NCI-H446 (cell line): ENCODE results near the gene DVL1.
A peak's percentile ranks its signal among the peaks of the same experiment; 100 is the strongest.

Source experiments
- DNase-seq, 2 experiments: peaks; one replicate each; lab custom pipeline; 2025; lab: John Stamatoyannopoulos, UW

Gene DVL1

DNA sequence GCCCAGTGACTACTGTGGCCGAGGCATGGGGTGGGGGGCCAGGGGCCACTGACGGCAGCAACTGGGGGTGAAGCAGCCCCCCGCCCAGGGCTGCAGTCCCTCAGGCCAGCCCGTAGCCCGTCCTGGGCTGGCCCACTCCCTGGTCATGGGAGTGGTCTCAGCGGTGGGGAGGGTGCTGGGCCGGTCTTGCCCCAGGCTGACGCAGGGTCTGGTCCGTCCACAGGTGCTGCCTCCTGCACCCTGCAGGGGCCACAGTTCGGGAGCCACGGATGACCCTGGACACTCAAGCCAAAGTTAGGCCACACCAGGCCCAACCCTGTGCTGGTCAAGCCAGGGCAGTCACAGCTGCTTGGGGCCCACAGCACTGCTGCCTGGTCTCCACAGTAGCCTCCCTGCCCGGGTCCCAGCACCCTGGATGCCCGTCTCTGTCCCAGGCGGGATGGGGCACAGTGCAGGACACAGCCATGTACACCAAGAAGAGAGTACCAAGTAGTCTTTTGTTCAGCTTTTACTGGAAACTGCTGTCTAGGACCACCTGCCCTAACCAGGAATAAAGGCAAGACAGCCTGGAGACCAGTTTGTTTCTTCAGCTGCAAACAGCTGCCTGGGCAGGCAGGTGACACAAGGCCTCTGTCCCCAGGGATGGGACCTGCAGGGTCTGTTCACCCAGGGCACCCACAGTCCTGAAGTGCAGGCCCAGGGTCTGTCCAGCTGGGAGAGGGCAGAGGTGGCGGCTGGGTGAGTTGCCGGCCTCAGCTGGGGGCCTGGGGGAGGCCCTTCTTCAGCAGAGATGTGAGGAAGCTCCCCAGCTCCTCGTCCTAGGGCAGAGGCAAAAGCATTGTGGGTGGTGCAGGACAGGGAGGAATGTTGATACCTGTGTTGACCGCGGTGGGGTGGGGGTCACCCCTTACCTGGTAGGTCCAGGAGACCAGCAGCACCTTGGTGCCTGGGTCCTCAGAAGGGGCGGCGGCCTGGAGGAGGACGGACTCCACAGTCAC is 37.8 kb downstream of the DVL1 start:
- DNase-seq = no peak

DNA sequence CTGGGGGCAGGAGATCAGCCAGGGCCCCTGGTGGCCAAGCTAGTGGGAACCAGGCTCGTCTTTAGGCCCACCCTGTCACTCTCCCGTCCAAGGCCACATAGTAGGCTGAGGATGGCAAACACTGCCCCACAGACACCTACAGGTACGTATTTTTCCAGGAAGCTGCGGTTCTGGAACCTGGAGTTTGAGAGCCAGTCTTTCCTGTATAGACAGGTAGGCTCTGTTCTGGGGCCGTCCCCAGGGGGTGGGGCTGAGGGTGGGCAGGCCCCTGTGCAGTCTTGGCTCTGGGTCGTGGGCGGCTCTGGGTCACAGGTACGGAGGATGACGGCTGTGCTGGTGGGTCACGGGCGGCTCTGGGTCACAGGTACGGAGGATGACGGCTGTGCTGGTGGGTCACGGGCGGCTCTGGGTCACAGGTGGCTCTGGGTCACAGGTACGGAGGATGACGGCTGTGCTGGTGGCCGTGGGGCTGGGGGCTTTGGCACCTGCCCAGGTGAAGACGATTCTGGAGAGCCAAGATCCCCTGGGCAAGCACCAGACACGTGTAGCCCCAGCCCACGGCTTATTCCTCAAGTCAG is 38.7 kb downstream of the DVL1 start:
- DNase-seq = no peak

DNA sequence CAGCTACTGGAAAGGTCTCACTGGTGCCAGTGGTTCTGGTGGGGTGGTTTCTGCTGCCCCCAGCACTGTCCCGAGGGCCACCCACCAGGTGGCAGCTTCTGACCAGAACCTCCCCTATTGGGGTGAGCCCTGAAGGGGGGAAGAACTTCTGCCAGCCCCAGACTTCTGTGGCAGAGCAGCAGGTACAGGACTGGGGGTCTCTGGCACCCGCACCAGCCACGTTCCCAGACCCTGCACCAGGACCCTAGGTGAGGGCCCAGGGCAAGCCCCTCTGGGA is 39.2 kb downstream of the DVL1 start:
- no peak for DNase-seq

DNA sequence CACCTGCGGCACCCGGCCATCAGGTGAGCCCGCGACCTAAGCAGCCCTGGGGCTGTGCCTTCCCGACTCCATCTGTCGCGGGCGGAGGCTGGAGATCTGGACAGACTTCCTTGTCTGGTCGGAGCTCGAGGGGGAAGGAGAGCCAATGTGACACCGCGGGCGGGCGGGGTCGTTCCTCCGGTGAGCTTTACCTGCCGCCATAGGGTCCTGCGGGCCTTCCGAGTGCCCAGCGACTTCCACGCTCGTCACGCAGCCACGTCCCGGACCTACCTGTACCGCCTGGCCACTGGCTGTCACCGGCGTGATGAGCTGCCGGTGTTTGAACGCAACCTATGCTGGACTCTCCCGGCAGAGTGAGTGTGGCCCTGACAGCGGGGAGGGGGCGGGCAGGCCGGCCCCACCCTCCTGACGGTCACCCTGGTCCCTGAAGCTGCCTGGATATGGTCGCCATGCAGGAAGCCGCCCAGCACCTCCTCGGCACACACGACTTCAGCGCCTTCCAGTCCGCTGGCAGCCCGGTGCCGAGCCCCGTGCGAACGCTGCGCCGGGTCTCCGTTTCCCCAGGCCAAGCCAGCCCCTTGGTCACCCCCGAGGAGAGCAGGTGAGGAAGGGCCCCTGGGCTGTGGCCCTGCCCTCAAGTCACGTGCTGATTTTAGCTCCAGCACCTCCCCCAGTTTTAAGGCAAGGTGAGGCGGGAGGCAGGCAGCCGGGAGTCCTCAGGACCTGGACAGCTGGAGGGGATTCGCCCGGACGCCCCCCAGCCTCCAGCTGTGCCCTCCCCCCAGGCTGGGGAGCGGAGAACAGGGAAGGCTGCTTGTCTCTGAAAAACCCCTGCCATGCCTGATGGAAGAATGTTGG is 39.7 kb downstream of the DVL1 start:
- DNase-seq = no peak

DNA sequence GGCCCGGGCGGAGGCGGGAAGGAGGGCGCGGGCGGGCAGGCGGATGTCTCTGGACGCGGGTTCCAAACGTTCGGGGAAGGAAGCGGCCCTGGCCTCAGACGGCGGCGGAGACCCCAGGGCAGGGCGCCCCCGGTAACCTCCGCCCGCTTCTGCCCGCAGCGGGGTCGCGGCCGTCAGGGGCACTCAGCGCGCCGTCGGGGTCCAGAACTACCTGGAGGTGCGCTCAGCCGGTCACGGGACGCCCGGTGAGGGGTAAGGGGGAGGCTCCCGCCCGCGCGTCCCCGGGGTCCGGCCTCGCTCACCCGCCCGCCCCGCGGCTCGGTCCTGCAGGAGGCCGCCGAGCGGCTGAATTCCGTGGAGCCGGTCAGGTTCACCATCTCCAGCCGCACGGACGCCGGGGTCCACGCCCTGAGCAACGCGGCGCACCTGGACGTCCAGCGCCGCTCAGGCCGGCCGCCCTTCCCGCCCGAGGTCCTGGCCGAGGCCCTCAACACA is 40.4 kb downstream of the DVL1 start:
- no peak for DNase-seq

DNA sequence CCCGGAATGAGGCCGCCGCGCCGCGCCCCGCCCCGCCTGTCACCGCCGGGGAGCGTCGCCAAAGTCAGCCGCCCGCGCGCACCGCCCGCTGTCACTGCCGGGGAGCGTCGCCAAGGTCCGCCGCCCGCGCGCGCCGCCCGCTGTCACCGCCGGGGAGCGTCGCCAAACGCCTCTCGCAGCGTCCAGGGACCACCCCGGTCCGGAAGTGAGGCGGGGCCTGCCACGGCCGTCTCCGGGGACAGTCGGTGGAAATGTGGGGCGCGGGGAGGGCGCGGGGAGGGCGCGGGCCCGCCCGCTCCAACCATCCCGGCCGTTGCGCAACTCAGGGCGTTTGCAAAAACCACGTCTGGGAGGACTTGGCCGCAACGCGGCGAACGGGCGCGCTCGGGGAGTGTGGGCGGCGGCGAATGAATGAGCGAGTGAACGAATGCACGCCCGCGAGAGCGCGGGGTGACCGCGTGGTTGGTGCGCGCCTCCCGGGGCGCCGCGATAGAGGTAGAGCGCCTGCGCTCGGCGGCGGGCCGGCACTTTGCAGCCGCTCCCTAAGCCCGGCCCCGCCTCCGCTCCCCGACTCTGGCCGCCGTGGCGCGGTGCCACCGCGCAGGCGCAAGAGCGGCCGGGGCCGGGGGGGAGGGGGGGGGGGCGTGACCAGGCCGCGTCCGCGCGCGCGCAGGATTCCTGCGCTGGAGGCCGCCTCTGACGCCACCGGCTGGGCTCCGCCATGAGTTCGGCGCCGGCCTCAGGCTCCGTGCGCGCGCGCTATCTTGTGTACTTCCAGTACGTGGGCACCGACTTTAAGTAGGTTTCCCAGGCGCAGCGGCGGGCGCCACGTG is 41.1 kb downstream of the DVL1 start, which contains the start of the genes ACAP3 and PUSL1:
Gene ACAP3, minus strand, starts transcription at position 8 of the 833 bp plus-strand sequence. CDS start 115 bp downstream, outside the sequence.
Gene PUSL1, plus strand, starts transcription at position 675 of the 833 bp plus-strand sequence. Its CDS starts 47 bp downstream, at position 722.
- peak; percentile 94 to 98 for DNase-seq

DNA sequence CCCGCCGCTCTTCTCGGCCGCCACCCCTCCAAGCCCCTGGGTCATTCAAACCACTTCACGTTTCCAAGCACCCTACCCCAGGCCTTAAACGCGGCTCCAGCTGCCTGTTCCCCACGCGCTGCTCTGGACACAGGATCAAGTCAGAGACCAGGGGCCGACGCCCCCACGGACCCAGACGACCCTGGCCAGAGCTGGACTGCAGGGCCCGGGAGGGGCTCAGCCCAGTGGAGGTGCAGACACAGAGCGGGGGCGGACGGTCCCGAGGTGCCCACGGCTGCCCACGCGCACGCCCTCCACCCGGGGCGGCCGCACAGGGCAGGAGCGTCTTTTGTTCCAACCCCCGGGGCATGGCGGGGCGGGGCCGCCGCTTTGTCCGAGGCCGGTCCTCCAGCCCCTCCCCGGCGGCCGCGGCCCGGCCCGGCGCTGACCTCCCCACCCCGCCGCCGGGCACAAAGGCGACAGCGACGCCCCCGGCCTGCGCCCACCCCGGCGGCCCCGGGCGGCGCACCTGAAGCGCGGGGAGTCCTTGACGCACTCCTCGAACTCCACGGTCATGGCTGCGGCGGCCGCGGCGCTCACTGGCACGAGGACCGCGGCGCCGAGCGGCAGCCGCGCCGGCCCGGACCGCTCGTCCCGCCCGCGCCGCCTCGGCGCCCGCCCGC is 41.8 kb downstream of the DVL1 start:
- DNase-seq = no peak

GRCh38 chr1:1306661-1307260 is 42.5 kb downstream of the DVL1 start:
- peak in 1 of 2 experiments; percentile 51 for DNase-seq

GRCh38 chr1:1306070-1306660 is 43.1 kb downstream of the DVL1 start:
- peak; percentile 70 to 73 for DNase-seq

DNA sequence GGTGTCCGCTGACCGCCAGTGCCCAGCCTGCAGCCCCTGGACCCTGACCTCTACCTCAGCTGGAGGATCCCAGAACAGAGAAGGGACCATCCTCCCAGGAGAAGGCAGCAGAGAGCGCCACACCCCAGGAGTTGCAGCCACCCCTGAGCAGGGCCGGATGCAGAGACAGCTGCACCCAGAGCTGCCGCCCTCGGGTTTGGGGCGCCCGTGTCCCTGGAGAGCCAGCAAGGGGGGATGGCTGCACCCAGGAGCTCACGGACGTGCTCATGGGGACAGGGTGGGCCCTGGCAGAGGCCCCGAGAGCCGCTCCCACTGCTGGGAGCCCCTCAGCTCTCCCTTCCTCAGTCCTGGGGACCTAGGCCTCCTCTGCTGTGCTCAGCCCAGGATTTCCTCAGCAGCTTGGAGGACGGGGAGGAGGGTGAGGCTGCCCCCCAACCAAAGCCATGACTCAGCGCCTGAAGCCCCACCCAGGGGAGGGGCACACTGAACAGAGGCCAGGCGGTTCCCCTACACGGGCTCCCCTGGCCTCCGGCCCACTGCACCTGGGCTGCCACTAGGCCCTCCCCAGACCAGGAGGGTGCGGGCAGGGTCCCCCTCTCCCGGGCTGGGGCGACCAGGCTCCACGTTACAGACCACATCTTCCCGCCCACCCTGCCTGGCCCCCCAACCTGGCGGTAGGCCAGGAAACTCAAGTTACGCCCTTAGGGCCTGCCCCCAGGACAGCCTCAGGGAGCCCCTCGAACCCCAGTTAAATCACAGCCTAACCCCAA is 43.7 kb downstream of the DVL1 start:
- peak; percentile 82 to 91 for DNase-seq

DNA sequence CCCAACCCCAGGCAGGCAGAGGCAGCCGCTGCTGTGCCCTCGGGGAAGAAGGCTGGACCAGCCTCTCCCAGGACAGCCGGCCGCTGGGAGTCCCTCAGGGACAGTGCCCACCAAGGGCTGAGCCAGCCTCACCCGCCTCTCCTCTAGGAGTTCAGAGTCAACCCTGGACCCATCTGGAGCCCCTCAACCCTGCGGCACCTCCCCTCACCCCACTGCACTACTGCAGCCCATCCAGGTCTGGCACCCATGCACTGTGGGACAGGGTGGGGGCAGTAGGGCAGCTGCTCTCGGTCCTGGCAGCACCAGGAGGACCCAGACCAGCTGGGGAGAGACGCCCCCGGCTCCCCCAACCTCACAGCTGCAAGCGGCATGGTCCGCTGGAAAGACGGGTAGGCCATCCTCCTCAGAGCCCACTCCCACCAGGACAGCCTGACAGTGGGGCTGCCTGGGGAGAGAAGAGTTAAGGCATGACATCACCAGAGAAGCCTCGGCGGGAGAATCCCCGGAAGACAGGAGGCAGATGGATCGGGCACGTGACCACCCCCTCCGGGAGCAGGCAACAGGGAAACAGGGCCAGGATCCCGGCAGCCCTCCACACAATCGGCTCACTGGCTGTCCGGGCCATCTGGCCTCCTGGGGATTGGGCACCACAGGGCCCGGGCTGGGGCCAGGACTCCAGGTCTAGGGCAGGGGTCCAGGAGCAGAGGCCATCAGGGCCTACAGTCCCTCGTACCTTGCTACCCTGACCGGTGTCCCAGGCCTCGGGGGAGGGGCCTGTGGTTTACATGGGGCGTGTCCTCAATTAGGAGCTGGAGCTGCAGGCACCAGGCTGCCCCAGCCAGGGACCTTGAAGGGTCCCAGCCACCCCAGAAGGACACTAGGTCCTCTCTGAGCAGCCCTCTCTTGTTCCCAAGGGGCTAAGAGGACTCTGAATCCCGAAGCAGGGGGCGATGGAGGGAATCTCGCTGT is 44.6 kb downstream of the DVL1 start:
- peak; percentile 94 to 96 for DNase-seq

DNA sequence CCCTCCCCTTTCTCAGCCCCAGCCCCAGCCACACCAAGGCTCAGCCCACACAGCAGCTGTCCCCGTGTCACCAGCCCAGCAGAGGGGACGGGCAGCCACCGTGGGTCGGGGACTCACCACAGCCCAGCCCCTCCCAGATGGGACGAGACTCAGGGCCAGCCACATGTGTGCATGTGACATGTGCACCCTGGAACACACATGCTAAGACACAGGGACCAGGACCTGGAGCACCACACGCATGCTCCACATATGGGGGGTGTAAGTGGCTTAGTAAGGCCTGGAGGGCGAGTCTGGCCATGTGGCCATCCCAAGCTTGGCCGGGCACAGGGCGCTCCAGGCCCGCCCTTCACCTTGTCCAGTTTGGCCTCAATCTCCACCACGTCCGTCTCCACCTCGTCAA is 45.5 kb downstream of the DVL1 start:
- no peak for DNase-seq

GRCh38 chr1:1302951-1303509 is 46.2 kb downstream of the DVL1 start:
- no peak for DNase-seq

DNA sequence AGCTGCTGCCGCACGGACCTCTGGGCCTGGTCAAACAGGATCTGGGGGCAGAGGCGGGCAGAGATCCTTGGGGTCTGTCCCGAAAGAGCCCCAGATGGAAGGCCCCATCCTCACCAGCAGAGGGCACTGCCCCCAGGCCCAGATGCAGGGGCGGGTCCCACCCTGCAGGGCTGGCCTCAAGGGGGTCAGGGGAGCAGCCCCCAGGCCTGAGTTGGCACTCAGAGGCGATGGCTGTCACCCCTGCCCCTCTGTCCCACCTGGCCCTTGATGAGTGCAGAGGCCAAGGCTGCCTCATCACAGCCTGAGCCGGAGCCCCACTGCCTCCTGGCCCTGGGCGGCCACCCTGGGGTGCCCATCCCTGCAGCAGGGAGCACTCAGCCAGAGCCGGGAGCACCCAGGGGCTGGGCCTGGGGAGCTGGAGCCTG is 47.2 kb downstream of the DVL1 start:
- DNase-seq = no peak

DNA sequence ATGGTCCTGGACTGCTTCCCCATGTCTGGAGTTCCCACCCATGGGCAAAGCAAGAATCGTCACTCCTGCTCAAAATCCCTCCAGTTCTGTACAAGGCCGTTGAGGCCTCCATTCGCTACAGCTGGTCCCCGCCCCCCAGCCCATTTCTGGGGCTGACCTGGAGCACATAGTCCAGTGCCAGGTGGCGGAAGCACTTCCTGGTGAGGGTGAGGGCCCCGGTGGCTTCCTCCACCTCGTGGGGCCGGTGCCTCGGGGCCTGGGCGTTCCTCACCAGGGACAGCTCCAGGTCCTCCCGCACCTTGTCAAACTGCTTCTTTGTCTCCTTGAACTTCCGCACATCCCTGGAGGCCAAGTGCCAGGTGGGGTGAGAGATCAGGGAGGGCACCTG is 48.9 kb downstream of the DVL1 start:
- DNase-seq = no peak

DNA sequence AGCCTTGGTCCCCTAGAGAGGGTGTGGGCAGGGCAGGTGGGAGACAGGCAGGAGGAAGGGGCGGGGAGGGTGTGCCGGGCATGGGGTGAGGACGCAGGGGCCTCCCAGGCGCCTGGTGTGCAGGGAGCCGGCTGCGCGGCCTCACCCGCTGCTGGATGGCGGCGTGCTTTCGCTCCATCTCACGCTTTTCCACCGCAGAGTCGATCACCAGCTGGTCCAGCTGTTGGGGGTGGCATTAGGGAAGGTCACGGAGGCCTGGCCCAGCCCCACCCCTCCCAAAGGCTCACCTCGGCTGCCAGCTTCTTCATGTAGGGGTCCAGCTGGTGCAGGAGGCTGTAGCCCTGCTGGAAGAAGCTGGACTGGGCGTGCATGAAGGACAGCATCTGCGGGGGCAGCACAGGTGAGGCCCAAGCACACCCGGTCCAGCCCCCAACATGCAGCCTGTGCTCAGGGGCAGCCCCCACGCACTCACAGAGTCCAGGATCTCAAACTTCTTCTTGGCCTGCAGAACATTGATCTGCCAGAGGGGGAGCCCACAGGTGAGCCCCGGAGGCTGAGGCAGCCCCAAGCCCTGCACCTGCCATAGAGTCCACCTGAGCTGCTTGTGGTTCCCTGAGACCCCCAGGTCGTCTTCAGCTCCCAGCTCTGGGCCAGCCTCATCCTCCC is 49.4 kb downstream of the DVL1 start:
- DNase-seq = no peak
